Stimulated activated CD4-positive, alpha-beta T cell treated with anti-CD3 and anti-CD28 coated beads, Interleukin-4, amount 100 ng/mL, for 48 hours (primary cell): ENCODE results near the gene SLC30A7.

Experiments used
- DNase-seq, 2 donors: peaks; one replicate each; pipeline ENCODE4 v3.0.0-alpha.2; 2020; ENCODE audit warnings: low read depth in 2 of 2

SLC30A7 gene

DNA sequence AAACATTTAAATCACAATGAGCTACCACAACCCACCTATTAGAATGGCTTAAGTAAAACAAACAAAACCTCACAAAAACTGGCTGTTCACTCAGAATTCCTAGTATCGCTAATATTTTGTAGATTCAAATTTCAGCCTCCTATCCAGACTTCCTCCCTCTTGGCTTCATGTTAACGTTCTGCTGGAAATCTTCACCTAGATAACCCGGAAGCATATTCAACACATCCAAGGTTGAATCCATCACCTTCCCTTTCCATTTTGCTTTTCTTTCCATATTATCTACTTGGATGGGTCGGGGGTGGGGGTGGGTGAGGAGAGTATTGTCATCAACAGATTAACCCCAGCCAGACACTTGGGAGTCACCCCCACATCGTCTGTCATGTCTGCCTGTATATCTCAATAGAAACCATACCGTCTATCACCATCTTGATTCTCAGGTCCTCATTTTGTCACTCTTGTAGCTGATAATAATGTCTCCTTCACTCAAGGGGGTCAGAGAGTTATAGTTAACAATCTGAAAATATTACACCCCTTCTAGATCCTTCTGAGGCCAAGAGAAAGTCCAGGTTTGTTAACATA, 131.4 kb downstream of the SLC30A7 start:
- DNase-seq = no peak

GRCh38 chr1:101028466-101028865, 132.6 kb downstream of the SLC30A7 start:
- DNase-seq = no peak

DNA sequence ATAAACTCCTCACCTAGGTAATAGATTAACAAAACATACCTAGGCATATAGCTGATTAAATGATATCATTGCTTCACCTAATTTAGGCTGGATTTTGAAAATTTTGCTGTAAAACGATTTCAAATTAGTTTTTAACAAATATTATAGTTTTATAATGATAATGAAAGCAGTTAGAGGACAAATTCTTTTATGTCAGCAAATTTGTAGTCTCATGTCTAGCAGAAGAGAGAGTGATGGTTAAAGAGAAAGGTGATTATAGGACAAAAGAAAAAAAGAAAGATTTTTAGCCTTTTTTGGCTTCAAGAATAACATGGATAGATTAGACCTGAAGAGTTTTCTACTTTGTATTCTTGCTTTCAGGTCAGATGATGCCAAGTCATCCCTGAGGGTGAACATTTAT, 133.3 kb downstream of the SLC30A7 start:
- DNase-seq = no peak

GRCh38 chr1:101030881-101031280, 135.0 kb downstream of the SLC30A7 start:
- no peak for DNase-seq
